GM23338 (cell line): ENCODE results near the gene REST.

Source experiments
- CTCF ChIP-seq, 2 experiments: fragments of 200-600 bp in 1 of 2; sonication (generic) in 1 of 2; conservative IDR thresholded peaks; 2 replicates each; pipeline versions ENCODE4 v1.5.1 to v1.6.1; 2016 to 2017; ENCODE audit warnings: antibody characterized with exemption in 2 of 2, low read depth in 2 of 2, mild to moderate bottlenecking in 2 of 2, moderate library complexity in 1 of 2
- EZH2 ChIP-seq: fragments of 200-600 bp; sonication (generic); IDR thresholded peaks from one replicate; pipeline ENCODE4 v1.8.0; 2017; ENCODE audit warnings: antibody characterized with exemption, mild to moderate bottlenecking, low read depth; ENCODE audit not compliant: unreplicated experiment
- EZH2phosphoT487 ChIP-seq: fragments of 200-600 bp; sonication (generic); IDR thresholded peaks from one replicate; pipeline ENCODE4 v1.8.1; 2018; ENCODE audit warnings: antibody characterized with exemption; ENCODE audit not compliant: unreplicated experiment
- POLR2AphosphoS5 ChIP-seq: IDR thresholded peaks from 2 replicates; pipeline ENCODE4 v1.6.1; 2016; ENCODE audit warnings: antibody characterized with exemption, low read depth
- REST ChIP-seq: IDR thresholded peaks from one replicate; pipeline ENCODE4 v1.6.1; 2018; ENCODE audit warnings: antibody characterized with exemption; ENCODE audit not compliant: unreplicated experiment
- ZNF331 ChIP-seq: fragments of 250-450 bp; sonication (Bioruptor Pico); IDR thresholded peaks from 2 replicates; pipeline ENCODE4 v1.5.0; 2020; ENCODE audit warnings: low read depth, mild to moderate bottlenecking, moderate library complexity

GRCh38 chr4:56930638-56931037, 22.9 kb downstream of the REST start:
- no peak for TF ChIP-seq POLR2AphosphoS5
- no peak for TF ChIP-seq EZH2phosphoT487
- TF ChIP-seq CTCF (conservative IDR thresholded peaks at IDR 0.05; ENCODE audit: low read depth in 2 of 2): no peak
- TF ChIP-seq EZH2: no peak
- TF ChIP-seq ZNF331 (CRISPR knock-in tag): no peak
- TF ChIP-seq REST: no peak
